Stimulated activated CD4-positive, alpha-beta T cell treated with anti-CD3 and anti-CD28 coated beads, Interleukin-1b, Interleukin-23, amount 100 ng/mL, for 4 hours (primary cell): ENCODE data around the gene USP46.

ENCODE experiments used
- DNase-seq, 2 donors: peaks; one replicate each; pipeline ENCODE4 v3.0.0-alpha.2; 2020; ENCODE audit warnings: low read depth in 2 of 2

Gene USP46

GRCh38 chr4:52659001-52659721 is at the start of gene USP46:
TSS of gene USP46 (minus strand) at chr4:52659301. CDS start at chr4:52659150, 151 bp downstream.
- peak; percentile 19 to 60 for DNase-seq

- DNase-seq = no peak
Measured at GRCh38 chr4:52704661-52705060, 45.6 kb upstream of the USP46 start.

GRCh38 chr4:52704133-52704532 is 45.0 kb upstream of the USP46 start:
- no peak for DNase-seq

- no peak for DNase-seq
Measured at GRCh38 chr4:52701207-52701606, 42.1 kb upstream of the USP46 start.

GRCh38 chr4:52694936-52695335 is 35.8 kb upstream of the USP46 start:
- no peak for DNase-seq

- no peak for DNase-seq
Measured at GRCh38 chr4:52693492-52693891, 34.4 kb upstream of the USP46 start.

GRCh38 chr4:52689096-52689495 is 30.0 kb upstream of the USP46 start:
- no peak for DNase-seq

- DNase-seq = no peak
Measured at GRCh38 chr4:52687696-52688095, 28.6 kb upstream of the USP46 start.

GRCh38 chr4:52685316-52685715 is 26.2 kb upstream of the USP46 start:
- no peak for DNase-seq

- DNase-seq = no peak
Measured at GRCh38 chr4:52684896-52685295, 25.8 kb upstream of the USP46 start.

GRCh38 chr4:52680381-52680780 is 21.3 kb upstream of the USP46 start:
- DNase-seq = no peak

GRCh38 chr4:52676536-52676935 is 17.4 kb upstream of the USP46 start:
- no peak for DNase-seq

- no peak for DNase-seq
Measured at GRCh38 chr4:52675111-52675510, 16.0 kb upstream of the USP46 start.

- DNase-seq = no peak
Measured at GRCh38 chr4:52670739-52671138, 11.6 kb upstream of the USP46 start.

- DNase-seq = no peak
Measured at GRCh38 chr4:52670121-52670520, 11.0 kb upstream of the USP46 start.

GRCh38 chr4:52665592-52665991 is 6.5 kb upstream of the USP46 start:
- no peak for DNase-seq

- no peak for DNase-seq
Measured at GRCh38 chr4:52664479-52664878, 5.4 kb upstream of the USP46 start.

GRCh38 chr4:52661966-52662690 is 3.0 kb upstream of the USP46 start:
- no peak for DNase-seq

- DNase-seq = no peak
Measured at GRCh38 chr4:52660643-52661042, 1.5 kb upstream of the USP46 start.

- DNase-seq = peak; percentile 6 to 18
Measured at GRCh38 chr4:52659722-52660261, 691 bp upstream of the USP46 start.

- no peak for DNase-seq
Measured at GRCh38 chr4:52658641-52659000, 480 bp downstream of the USP46 start.

GRCh38 chr4:52657618-52658501 is 1.2 kb downstream of the USP46 start:
- DNase-seq = no peak
